NCI-H2171 (cell line): Measurements from ENCODE around the gene HIF1A.
"Not testable (repeated sequence)": the region's sequence is repeated elsewhere in the genome, so short reads cannot be mapped to it uniquely, and the experiment has no call there.

Experiments used
- DNase-seq: peaks from one replicate; lab custom pipeline; 2025; lab: John Stamatoyannopoulos, UW

Gene HIF1A

DNA sequence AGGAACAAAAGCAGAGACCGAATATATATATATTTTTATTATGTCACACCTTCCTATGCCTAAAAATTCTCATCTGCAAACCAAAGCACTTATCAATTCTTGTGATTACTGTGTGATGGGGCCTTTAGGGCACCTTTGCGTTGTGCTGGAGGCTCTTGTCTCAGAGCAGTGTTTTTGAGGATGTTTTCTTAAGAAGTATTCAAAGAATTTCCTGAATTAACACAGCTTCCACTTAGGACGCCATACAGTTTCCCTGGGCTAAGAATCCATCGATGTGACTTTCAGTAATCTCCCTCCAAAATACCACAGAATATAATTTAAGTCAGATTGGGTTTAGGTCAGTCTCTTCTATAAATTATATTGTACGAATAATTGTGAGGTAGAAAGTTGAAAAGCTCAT, 22.0 kb upstream of the HIF1A start:
- DNase-seq = no peak

DNA sequence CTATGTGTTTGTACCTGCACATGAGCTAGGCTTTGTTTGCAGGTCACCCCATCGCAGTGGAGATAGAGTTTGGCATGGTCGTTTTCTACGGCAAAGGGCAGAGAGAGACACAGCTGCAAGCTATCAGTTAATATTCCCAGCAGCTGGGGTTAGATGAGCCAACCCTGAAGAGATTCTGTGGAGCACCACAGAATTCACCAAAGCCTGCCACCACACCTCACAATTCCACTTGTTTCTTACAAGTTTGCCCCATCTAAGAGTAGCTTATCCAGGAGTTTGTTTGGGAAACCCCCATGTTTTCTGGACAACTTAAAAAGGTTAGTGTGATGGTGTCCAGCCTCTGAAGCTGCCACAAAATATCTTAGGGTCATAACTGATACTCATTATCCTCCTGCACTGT, 20.0 kb upstream of the HIF1A start:
- DNase-seq = no peak

- DNase-seq = no peak
Measured at GRCh38 chr14:61677479-61677878, 17.8 kb upstream of the HIF1A start.

DNA sequence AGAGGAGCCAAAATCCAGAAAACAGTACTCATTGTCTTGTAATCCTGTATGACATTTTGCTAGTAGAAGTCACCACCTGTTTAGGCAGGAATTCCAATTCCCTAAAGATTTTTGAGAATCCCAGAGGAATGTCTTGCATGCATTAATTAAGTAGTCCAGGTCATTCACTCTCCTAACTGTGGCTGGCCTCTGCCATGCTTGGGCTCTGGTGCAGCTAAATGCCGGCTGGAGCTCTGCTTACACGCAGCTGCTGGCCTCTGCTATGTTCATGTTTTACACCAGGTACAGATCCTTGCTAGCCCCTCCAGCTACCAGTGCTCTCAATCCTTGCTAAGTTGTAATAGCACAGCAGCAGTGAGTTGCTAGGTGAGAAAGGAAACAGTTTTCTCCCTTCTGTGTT, 16.3 kb upstream of the HIF1A start:
- peak; percentile 36 for DNase-seq

DNA sequence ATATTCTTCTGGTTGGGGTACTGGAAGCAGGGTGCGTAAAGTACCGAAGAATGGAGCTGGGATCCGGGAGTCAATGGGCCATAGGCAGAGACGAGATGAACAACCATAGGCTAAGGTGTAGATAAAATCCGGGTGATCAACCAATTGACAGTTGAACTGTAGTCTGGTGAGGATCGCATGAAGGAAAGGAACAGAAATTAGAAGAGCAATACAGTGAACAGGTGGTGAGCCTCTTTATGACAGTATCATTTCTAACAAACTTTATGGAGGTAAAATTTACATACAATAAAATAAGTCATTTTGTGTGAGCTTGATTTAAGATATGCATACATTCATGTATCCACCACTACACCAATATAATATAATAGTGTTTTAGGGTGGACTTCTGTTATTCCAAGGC, 13.9 kb upstream of the HIF1A start:
- DNase-seq = no peak

- no peak for DNase-seq
Measured at GRCh38 chr14:61683108-61683507, 12.2 kb upstream of the HIF1A start.

DNA sequence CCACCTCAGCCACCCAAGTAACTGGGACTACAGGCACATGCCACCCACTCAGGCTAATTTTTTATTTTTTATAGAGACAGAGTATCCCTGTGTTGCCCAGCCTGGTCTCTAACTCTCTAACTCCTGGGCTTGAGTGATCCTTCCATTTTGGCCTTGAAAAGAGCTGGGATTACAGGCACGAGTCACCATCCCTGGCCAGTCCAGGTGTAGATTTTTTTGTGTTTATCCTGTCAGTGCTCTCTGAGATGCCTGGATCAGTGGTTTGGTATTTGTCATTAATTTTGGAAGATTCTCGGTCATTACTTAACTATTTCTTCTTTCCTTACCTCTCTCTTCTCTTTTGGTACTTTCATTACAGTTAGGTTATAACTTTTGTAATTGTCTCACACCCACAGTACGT, 5.3 kb upstream of the HIF1A start:
- DNase-seq = no peak

GRCh38 chr14:61690982-61691381, 4.3 kb upstream of the HIF1A start:
- DNase-seq = no peak

GRCh38 chr14:61691495-61691894, 3.8 kb upstream of the HIF1A start:
- no peak for DNase-seq

DNA sequence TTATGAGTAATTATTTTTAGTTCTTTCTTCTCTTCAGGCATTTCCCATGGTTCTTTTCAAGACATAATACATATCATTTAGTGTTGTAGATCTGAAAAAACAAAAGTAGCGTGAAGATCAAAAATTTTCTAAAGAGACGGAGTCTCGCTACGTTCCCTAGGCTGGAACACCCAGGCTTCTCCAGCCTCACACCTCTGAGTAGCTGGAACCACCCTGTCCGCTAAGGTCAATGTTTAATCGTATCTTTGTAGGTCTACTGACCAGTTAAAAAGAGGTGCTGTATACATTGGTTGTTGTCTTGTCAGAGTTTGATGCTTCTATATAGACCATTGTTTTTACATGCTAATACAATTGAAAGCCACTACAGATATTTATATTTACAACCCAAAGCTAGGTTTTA, 1.3 kb upstream of the HIF1A start:
- no peak for DNase-seq

DNA sequence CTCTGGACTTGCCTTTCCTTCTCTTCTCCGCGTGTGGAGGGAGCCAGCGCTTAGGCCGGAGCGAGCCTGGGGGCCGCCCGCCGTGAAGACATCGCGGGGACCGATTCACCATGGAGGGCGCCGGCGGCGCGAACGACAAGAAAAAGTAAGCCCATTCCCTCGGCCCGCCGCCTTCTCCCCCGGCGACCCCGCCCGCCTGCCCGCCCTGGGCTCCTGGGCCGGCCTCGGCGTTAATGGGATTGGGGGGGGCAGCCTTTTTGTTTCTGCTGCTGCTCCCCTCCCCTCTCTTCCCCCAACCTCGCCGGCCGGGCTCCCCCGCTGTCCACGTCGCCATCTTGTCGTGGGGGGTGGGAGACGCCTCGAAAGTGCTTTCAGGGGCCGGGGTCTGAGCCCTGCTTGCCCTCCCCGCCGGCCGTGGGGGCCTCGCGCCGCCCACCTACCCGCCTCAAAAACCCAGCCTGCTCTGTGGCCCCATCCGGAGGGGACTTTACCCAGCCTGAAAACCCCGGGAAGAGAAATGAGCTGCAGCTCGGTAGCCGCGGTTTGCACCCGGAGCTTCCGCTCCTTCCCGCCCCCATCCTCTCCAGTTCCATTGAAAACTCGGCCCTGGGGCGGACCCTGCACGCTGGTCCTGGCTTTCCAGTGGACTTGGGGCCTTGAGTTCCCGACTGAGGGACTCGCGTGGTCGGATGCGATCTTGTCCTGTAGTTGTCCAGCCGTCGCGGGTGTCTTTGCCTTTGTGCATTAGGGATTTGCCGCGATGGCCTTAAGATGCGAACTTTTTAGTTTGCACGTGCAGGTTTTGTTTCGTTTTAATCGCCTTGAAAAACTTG, 598 bp downstream of the HIF1A start:
- peak; percentile 58 for DNase-seq

GRCh38 chr14:61696753-61697318, 1.5 kb downstream of the HIF1A start:
- DNase-seq = no peak

- no peak for DNase-seq
Measured at GRCh38 chr14:61698206-61698980, 3.1 kb downstream of the HIF1A start.

DNA sequence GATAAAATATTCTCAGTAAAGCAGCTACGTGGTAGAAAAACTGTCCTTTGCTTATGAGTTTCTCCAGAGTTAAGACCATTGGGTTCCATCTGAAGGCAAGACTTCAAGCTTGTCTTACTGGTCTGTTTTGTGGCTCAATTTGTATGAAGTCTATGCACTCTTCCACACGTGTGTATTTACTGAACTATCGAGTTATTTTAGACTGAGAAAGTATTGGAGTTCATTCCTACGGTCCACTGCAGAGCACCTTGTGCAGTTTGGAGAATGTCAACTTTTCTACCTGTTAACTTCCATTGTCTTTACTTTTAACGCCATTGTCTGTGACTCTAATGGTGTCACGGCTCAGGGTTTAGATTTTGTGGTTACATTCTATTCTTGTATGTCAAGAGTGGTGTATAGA, 3.7 kb downstream of the HIF1A start:
- DNase-seq = no peak

GRCh38 chr14:61700104-61700886, 5.0 kb downstream of the HIF1A start:
- DNase-seq = no peak

- DNase-seq = no peak
Measured at GRCh38 chr14:61701946-61702345, 6.6 kb downstream of the HIF1A start.

GRCh38 chr14:61703342-61704129, 8.2 kb downstream of the HIF1A start:
- DNase-seq = no peak

GRCh38 chr14:61704554-61704953, 9.2 kb downstream of the HIF1A start:
- DNase-seq = no peak

- no peak for DNase-seq
Measured at GRCh38 chr14:61705017-61705416, 9.7 kb downstream of the HIF1A start.

DNA sequence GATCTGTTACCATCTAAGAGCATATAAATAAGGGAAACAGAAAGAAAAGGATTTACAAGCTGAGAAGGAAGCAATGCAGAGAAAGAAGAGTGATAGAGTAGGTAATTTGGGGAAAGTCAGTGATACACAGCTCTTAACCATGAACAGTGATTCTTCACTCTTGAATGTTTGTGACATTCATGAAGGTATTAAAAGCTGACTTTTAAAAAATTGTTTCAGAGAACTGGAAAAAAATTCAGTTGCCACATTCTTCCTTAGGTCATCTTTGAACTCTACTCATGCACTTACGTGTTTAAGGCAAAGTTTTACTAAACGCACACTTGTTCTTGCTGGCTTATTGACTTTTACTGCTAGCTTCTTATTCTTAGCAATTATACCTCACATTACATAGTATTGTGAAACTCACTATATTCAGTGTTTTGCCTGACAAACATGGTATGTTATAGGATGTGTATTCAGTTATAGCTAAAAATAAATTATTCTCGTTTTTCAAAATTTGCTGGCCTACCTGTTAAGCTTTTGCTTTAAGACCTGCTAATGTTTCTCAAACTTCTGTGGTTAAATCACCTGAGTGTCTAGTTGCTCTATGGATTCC, 10.9 kb downstream of the HIF1A start:
- DNase-seq = no peak

- DNase-seq = not testable (repeated sequence)
Measured at GRCh38 chr14:61707774-61708173, 12.5 kb downstream of the HIF1A start.
